OCI-LY3 (cell line): ENCODE measurements around the gene ZNF746.

Experiments used
- CTCF ChIP-seq: fragments of 200-600, 300-600 bp; sonication (generic); IDR thresholded peaks from 2 replicates; pipeline ENCODE4 v1.5.1; 2014; ENCODE audit warnings: antibody characterized with exemption, low read length, low read depth
- EZH2phosphoT487 ChIP-seq: fragments of 200-600 bp; shearing (Covaris generic); IDR thresholded peaks from 2 replicates; pipeline ENCODE4 v1.6.1; 2018; ENCODE audit warnings: antibody characterized with exemption, mixed run types, low read depth

- TF ChIP-seq CTCF (no peak), EZH2phosphoT487 (no peak)
These were observed 42.9 kb downstream of the ZNF746 start for GRCh38 chr7:149454750-149455149.
